RWPE2 (cell line): ENCODE results near the gene TARBP1.
"Not testable (repeated sequence)": the region's sequence is repeated elsewhere in the genome, so short reads cannot be mapped to it uniquely, and the experiment has no call there.

ENCODE experiments used
- ATAC-seq: fragments of 200-7000 bp; cut with Tn5 transposase; 3 replicates; pipeline ENCODE4 v1.9.1; 2021; ENCODE audit warnings: low read depth
- DNase-seq: peaks from one replicate; pipeline ENCODE4 v3.0.0-alpha.2; 2020; ENCODE audit warnings: low spot score
- H3K27ac ChIP-seq: fragments of 450-650 bp; 2 replicates; pipeline ENCODE4 v1.5.1; 2017; ENCODE audit warnings: mild to moderate bottlenecking; ENCODE audit not compliant: poor library complexity, severe bottlenecking
- H3K27me3 ChIP-seq: fragments of 250-450 bp; sonication (Bioruptor Pico); 2 replicates; pipeline ENCODE4 v1.5.1; 2021; ENCODE audit warnings: mild to moderate bottlenecking, moderate library complexity; ENCODE audit not compliant: insufficient read depth, poor library complexity, severe bottlenecking
- H3K36me3 ChIP-seq: fragments of 250-450 bp; sonication (Bioruptor Pico); 2 replicates; pipeline ENCODE4 v1.5.1; 2020; ENCODE audit warnings: low read depth, mild to moderate bottlenecking, moderate library complexity
- H3K4me1 ChIP-seq: fragments of 250-450 bp; sonication (Bioruptor Pico); 2 replicates; pipeline ENCODE4 v1.5.1; 2021; ENCODE audit warnings: mild to moderate bottlenecking, moderate library complexity; ENCODE audit not compliant: insufficient read depth, poor library complexity, severe bottlenecking
- H3K4me3 ChIP-seq: fragments of 250-450 bp; sonication (Bioruptor Pico); 2 replicates; pipeline ENCODE4 v1.5.1; 2021; ENCODE audit warnings: mild to moderate bottlenecking, moderate library complexity; ENCODE audit not compliant: severe bottlenecking
- H3K9me3 ChIP-seq: fragments of 250-450 bp; sonication (Bioruptor Pico); 2 replicates; pipeline ENCODE4 v1.5.1; 2021; ENCODE audit warnings: mild to moderate bottlenecking, moderate library complexity; ENCODE audit not compliant: severe bottlenecking
- TF ChIP-seq, protein P1 (sequence below): fragments of 450-650 bp; IDR thresholded peaks from one replicate; pipeline ENCODE4 v1.5.1; 2017; ENCODE audit warnings: mild to moderate bottlenecking, moderate library complexity; ENCODE audit not compliant: poor library complexity, severe bottlenecking

The TARBP1 gene

DNA sequence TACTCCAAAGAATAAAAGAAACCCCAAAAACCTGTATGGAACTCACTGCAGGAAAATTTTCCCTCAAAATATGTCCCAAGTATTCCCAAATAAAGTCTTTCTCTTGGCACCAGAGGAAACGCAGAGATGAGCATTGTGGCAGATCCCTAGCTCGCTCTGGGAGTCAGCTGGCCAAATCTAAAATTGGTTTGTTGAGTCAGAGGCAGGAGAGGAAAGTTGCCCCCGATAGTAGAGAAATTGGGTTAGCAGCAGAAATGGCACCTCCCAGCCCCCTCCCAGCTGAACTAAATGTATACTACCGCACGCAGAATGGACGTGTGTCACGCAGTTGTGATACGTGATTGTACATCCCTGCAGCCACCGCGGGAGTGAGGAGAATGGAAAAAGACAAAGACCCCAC, 39.9 kb upstream of the TARBP1 start:
- no peak overlapping the region for H3K4me3 ChIP-seq
- ATAC-seq = no peak
- H3K9me3 ChIP-seq = no peaks in the 10 kb centered on the region
- H3K27ac ChIP-seq = no peak overlapping the region
- H3K27me3 ChIP-seq = no peaks in the 10 kb centered on the region
- peaks cover 23% of the 10 kb centered on the region for H3K4me1 ChIP-seq
- DNase-seq = no peak
- no peaks in the 10 kb centered on the region for H3K36me3 ChIP-seq
- TF ChIP-seq, protein P1, sequence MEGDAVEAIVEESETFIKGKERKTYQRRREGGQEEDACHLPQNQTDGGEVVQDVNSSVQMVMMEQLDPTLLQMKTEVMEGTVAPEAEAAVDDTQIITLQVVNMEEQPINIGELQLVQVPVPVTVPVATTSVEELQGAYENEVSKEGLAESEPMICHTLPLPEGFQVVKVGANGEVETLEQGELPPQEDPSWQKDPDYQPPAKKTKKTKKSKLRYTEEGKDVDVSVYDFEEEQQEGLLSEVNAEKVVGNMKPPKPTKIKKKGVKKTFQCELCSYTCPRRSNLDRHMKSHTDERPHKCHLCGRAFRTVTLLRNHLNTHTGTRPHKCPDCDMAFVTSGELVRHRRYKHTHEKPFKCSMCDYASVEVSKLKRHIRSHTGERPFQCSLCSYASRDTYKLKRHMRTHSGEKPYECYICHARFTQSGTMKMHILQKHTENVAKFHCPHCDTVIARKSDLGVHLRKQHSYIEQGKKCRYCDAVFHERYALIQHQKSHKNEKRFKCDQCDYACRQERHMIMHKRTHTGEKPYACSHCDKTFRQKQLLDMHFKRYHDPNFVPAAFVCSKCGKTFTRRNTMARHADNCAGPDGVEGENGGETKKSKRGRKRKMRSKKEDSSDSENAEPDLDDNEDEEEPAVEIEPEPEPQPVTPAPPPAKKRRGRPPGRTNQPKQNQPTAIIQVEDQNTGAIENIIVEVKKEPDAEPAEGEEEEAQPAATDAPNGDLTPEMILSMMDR = no peak

DNA sequence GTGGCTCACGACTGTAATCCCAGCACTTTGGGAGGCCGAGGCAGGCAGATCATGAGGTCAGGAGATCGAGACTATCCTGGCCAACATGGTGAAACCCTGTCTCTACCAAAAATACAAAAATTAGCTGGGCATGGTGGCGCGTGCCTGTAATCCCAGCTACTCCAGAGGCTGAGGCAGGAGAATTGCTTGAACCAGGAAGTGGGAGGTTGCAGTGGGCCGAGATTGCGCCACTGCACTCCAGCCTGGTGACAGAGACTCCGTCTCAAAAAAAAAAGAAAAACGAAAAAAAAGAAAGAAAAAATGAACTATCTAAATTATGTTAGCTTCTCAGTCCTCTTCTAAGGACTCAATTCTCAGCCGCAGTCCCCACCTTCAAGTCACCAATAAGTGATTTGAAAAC, 39.1 kb upstream of the TARBP1 start:
- not testable (repeated sequence) for H3K27ac ChIP-seq, DNase-seq, ATAC-seq, H3K27me3 ChIP-seq, H3K36me3 ChIP-seq, H3K4me3 ChIP-seq, H3K9me3 ChIP-seq
- peaks cover 19% of the 10 kb centered on the region for H3K4me1 ChIP-seq

DNA sequence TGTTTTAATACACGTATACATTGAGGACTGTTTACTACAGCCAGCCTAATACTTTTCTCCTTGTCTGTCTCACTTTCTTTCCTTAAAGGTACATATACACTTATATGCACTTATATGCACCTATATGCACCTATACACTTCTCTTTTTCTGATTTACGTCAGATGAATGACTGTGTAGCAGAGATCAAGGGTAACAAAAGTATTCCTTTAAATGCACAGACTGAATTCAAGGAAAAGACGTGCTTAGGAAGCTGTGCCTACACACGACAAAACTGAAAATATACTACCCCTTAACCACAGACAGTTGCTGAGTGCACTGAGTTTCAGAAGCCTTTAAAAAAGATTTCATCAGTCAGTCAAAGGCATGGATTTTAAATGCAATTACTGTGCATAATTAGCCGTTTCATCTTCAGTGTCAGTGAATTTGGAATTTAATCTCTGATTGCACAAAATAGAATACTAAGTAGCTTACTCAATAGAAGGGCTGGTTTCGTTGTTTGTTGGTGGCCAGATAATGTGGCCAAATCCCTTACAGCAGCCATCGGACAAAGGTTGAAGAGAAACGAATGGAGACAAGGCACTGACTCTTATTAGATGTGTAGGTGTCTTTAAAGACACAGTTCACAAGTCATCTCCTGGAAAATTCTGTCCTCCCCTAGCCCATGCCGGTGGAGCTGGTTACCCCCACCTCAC, 38.3 kb upstream of the TARBP1 start:
- TF ChIP-seq, protein P1 = no peak
- no peak overlapping the region for H3K4me3 ChIP-seq

DNA sequence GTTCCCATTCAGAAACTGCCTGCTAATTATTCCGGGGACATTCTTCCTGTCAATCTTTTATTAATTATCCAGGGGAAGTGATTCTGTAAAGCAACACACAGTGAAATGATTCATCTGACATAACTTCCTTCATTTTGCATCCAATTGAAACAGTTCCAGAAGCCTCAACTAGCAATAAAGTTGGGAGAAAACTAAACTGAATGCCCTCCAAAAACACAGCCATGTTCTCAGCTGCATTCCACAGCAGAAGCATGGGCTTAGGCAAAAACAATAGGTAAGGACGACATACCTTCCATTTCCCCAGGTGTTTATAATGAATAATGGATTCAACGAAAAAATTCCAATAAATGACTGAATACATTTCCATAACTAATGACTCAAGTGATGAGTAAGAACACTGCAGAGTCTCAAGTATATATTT, 36.9 kb upstream of the TARBP1 start:
- Histone ChIP-seq H3K36me3 (no peaks in the 10 kb centered on the region), H3K27ac (peak overlapping the region; percentile 90), H3K4me3 (no peak overlapping the region), H3K9me3 (no peaks in the 10 kb centered on the region), H3K27me3 (no peaks in the 10 kb centered on the region), H3K4me1 (peaks cover 14% of the 10 kb centered on the region)
- DNase-seq (no peak), ATAC-seq (peak; percentile 79)
- TF ChIP-seq, protein P1 = no peak

More for the DNA sequence above, 38.3 kb upstream of the TARBP1 start:
- H3K36me3 ChIP-seq = no peaks in the 10 kb centered on the region
- peaks cover 16% of the 10 kb centered on the region for H3K4me1 ChIP-seq
- H3K27ac ChIP-seq = peak overlapping the region; percentile 90
- no peaks in the 10 kb centered on the region for H3K27me3 ChIP-seq
- DNase-seq (no peak), ATAC-seq (no peak)
- no peaks in the 10 kb centered on the region for H3K9me3 ChIP-seq

DNA sequence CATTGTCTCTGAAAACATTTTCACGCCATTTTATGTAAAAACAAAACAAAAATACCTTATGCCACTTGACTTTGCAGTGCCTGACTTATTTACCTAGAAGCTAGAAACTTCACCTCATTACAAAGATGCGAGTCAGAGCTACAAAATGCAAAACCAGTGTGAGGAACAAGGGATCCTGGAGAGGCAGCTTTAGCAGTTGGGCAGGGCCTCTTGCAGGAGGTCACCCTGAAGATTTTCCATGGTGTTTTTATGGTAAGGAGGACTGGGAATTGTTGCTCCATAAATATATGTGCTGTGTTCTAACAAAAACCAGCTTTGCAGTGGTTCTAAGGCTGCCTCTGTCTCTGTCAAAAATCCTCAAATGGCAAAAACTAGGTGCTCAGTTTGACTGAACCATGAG, 36.4 kb upstream of the TARBP1 start:
- H3K27ac ChIP-seq = peak overlapping the region; percentile 90
- ATAC-seq (peak; percentile 66), DNase-seq (no peak)
- no peaks in the 10 kb centered on the region for H3K9me3 ChIP-seq
- TF ChIP-seq, protein P1 = no peak
- no peaks in the 10 kb centered on the region for H3K36me3 ChIP-seq
- H3K4me1 ChIP-seq = peaks cover 14% of the 10 kb centered on the region
- no peaks in the 10 kb centered on the region for H3K27me3 ChIP-seq
- H3K4me3 ChIP-seq = no peak overlapping the region
